Measurements from ENCODE around the gene PPHLN1. TPM values are rescaled to one million over a fixed set of nuclear protein-coding genes. Genes with fewer than 3 reads are reported as not detected.

The PPHLN1 gene
- total RNA-seq, 4 donors from 2014 or later, result 63.2 to 175 (median 68.1) TPM

GRCh38 chr12:42410340-42410739 lies 84.4 kb downstream of the PPHLN1 start:
- H3K36me3 ChIP-seq, result peaks cover 0 to 5% (median 0%) of the 10 kb centered on the region in 3 donors

GRCh38 chr12:42420395-42420794 lies 94.4 kb downstream of the PPHLN1 start:
- Histone ChIP-seq H3K4me3 (no peak overlapping the region), H3K9me3 (no peaks in the 10 kb centered on the region), H3K4me1 (no peaks in the 10 kb centered on the region), H3K27ac (no peak overlapping the region), H3K36me3 (no peaks in the 10 kb centered on the region), H3K27me3 (no peaks in the 10 kb centered on the region)
- no peak for DNase-seq
- no peak for TF ChIP-seq POLR2A (IDR thresholded peaks at IDR 0.05)
- no peak for TF ChIP-seq CTCF (IDR thresholded peaks at IDR 0.05)

More at GRCh38 chr12:42410340-42410739, 84.4 kb downstream of the PPHLN1 start:
- TF ChIP-seq CTCF (IDR thresholded peaks at IDR 0.05), result no peak
- TF ChIP-seq POLR2A (IDR thresholded peaks at IDR 0.05), result no peak
- Histone ChIP-seq H3K9me3 (no peaks in the 10 kb centered on the region), H3K4me3 (no peak overlapping the region), H3K27me3 (no peaks in the 10 kb centered on the region), H3K4me1 (no peaks in the 10 kb centered on the region), H3K27ac (no peak overlapping the region)
- DNase-seq, result no peak

GRCh38 chr12:42421844-42422779 lies 96.1 kb downstream of the PPHLN1 start:
- H3K4me3 ChIP-seq, result no peak overlapping the region
- no peak for TF ChIP-seq POLR2A (IDR thresholded peaks at IDR 0.05)
- no peak for TF ChIP-seq CTCF (IDR thresholded peaks at IDR 0.05)
- H3K36me3 ChIP-seq, result no peaks in the 10 kb centered on the region
- no peaks in the 10 kb centered on the region for H3K9me3 ChIP-seq
- no peaks in the 10 kb centered on the region for H3K4me1 ChIP-seq
- no peak for DNase-seq
- no peak overlapping the region for H3K27ac ChIP-seq
- H3K27me3 ChIP-seq, result no peaks in the 10 kb centered on the region

GRCh38 chr12:42422785-42423184 lies 96.8 kb downstream of the PPHLN1 start:
- H3K27me3 ChIP-seq, result no peaks in the 10 kb centered on the region
- no peaks in the 10 kb centered on the region for H3K9me3 ChIP-seq
- no peaks in the 10 kb centered on the region for H3K36me3 ChIP-seq
- H3K4me3 ChIP-seq, result no peak overlapping the region
- no peak overlapping the region for H3K27ac ChIP-seq
- TF ChIP-seq CTCF (IDR thresholded peaks at IDR 0.05) (no peak), POLR2A (IDR thresholded peaks at IDR 0.05) (no peak)
- DNase-seq, result no peak
- no peaks in the 10 kb centered on the region for H3K4me1 ChIP-seq

- Histone ChIP-seq H3K36me3 (no peaks in the 10 kb centered on the region), H3K27me3 (no peaks in the 10 kb centered on the region), H3K4me3 (no peak overlapping the region), H3K4me1 (no peaks in the 10 kb centered on the region), H3K9me3 (no peaks in the 10 kb centered on the region), H3K27ac (no peak overlapping the region)
- TF ChIP-seq CTCF (IDR thresholded peaks at IDR 0.05) (no peak), POLR2A (IDR thresholded peaks at IDR 0.05) (no peak)
- DNase-seq, result no peak
These were observed 100.8 kb downstream of the PPHLN1 start for GRCh38 chr12:42426746-42427145.

All from Peyer's patch (tissue), 4 donors.